GM21737 (cell line): ENCODE measurements around the gene ZNF287.
"Not testable (repeated sequence)": the region's sequence is repeated elsewhere in the genome, so short reads cannot be mapped to it uniquely, and the experiment has no call there.

Source experiments
- ATAC-seq: cut with Tn5 transposase; IDR thresholded peaks from one replicate; pipeline ENCODE4 v1.9.1; 2021; ENCODE audit warnings: mild to moderate bottlenecking, moderate library complexity; ENCODE audit not compliant: unreplicated experiment

ZNF287 gene

DNA sequence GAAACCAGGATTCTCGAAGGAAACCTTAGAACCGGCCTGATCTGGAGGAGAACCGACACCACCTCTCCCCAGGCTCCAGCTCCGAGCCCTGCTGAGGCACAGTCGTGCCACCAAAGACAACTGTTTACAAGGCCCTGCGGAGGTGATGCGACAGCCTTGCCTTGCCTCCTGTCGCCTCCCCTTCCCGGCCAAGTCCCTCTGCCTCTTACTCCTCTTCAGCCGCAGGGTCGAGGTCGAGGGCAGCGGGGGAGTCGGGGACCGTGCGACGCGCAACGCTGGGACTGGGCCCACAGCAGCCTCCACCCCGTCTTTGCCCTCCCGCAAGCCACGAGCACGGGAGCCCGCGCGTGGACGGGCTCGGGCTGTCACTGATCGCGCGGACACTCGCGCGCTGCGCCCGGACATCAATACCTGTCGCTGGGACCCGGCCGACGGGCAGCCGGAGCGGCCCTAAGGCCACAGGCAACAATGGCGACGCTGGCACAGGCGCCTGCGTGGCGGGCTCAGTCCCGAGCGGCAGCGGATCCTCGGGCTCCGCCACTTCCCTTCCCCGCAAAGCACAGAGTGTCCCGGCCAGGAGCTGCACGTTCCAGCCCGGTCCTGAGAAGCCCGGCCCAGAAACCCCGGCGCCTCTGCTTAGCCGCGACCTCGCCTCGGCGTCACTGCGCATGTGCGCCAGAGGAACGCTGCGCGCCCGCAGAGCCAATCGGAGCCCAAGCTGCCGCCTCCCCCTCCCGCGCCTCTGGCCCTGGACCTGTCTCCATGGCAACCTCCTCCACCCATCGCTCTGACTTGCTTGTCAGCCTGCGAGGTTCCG lies at the start of gene ZNF287:
ZNF287 (minus strand) TSS at position 664 of the 817 bp plus-strand sequence. CDS start 1,473 bp downstream, outside the sequence.
- ATAC-seq, result peak; percentile 88

DNA sequence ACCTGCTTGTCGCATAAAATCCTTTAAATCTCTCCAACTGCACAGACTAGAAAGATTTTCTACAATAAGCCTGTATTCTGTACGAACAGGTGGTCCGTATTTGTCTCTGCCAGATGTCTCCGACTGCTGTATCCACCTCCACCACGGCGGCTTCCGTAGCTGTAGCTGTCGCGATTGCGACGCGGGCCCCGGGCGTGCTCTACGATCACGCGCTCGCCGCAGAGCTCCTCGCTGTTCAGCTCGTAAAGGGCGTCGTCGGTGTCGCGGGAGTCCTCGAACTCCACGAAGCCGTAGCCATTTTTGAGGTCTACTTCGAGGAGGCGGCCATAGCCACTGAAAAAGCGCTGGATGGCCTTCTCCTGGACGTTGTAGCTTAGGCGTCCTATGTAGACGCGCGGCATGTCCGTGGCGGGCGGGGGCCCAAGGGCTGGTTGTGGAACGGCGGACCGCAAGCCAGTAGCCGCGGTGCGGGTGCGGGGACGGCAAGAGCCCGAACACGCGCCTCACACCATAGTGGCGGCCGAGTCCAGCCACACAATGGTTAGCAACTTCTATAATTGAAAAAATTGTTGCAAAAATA lies 48.6 kb upstream of the ZNF287 start:
- no peak for ATAC-seq

DNA sequence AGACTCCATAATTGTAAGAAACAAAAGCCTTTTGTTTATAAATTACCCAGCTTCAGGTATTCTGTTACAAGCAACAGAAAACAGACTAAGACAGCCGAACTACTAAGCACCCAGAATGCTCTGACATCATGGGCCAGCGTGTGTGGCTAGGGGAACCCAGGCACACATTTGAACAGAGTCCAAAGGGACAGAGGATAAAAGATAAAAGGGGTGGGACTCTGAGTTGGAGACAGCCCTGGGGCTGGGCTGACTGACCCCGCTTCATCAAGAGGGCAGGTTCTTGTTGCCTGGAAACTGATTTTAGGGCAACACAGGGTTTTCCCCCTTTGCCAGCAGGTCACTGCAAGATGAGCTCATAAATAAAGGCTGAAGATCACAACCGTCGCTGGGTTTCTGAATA lies 30.5 kb upstream of the ZNF287 start:
- no peak for ATAC-seq

DNA sequence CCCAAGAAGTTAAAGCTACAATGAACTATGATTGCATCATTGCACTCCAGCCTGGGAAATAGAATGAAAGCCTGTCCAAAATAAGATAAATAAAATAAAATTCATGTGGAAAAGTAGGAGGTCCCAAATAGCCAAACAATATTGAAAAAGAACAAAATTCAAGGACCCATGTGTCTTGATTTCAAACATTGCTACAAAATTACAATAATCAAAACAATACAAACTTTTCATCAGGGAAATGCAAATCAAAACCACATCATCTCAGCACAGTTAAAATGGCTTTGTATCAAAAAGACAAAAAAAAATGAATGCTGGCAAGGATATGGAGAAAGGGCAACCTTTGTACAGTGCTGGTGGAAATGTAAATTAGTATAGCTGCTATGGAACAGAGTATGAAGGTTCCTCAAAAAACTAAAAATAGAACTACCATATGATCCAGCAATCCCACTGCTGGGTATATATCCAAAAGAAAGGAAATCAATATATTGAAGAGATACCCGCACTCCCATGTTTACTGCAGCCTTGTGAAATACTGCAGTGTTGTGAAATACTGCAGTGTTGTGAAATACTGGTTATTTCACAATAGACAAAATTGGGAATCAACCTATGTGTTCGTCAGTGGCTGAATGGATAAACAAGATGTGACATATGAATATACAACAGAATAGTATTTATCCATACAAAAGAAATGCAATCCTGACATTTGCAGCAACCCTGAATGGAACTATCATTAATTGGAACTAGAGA lies 24.5 kb upstream of the ZNF287 start:
- ATAC-seq, result no peak

GRCh38 chr17:16589097-16589969 lies 20.3 kb upstream of the ZNF287 start:
- ATAC-seq, result peak; percentile 91

DNA sequence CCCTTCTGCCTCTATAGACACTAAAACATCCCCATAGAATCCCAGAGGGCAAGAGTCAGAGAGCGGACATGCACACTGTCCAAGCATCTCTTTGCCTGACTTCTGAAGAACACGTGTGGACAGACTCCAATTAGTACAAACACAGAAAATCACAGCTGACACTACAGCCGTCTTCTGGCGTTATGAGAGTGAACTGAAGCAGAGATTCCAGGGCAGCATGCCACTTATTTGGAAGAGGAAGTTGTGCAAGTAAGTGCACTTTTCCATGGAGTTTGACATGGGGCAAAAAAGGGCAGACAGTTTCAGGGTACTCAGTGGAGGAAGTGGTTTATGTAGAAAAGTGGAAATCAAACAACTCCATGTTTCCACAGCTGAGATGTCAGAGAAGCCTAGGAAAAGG lies 16.8 kb upstream of the ZNF287 start:
- no peak for ATAC-seq

DNA sequence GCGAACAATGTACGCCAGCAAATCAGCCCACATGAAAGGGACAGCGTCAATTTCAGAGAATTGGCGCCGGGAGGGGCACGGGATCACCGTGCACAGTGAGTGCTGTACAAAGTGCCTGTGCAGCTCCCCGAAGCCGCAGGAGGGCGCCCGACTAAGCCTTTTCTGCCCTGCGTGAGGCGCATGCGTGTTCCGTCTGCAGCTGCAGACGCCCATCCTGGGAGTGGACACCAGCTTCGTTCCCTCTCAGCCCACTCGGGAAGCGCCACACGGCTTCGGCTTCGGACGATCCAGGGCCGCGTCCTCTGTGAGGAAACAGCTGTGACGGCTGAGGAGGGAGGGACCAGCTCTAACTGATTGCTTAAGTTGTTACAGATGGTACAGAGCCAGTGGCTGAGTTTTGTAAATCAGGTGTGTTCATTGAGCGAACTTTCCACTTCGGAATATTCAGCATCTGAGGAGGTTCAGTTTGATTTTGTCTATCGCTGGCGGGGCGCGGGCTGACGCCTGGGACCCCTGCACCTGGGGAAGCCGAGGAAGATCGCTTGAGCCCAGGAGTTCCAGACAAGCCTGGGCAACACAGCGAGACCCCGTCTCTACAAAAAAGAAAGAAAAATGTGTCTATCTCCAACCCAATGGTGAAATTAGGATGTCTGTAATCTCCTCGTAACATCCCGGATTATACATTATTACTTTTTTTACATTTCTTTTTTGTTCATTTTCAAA lies 15.4 kb upstream of the ZNF287 start:
- ATAC-seq, result no peak

- ATAC-seq, result no peak
These were observed 14.8 kb upstream of the ZNF287 start for GRCh38 chr17:16583781-16584180.

GRCh38 chr17:16573466-16573865 lies 4.5 kb upstream of the ZNF287 start:
- no peak for ATAC-seq

DNA sequence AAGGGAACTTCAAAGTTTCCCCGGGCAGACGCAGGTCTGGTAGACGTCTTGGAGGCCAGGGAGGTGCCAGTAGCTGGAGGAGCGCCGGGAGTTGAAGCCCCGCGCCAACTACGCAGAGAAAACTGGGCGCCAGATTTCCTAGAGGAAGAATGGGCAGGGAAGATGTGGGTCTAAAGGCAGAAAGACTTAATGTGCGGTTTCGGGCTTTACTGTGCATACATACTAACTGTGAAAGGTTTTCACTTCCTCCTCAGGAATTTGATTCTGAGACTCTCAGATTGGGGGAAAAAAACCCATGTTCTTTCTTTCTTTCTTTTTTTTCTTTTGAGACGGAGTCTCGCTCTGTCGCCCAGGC lies 331 bp upstream of the ZNF287 start:
- ATAC-seq, result no peak

- ATAC-seq, result no peak
These were observed 16.4 kb downstream of the ZNF287 start for GRCh38 chr17:16552637-16553045.

- no peak for ATAC-seq
These were observed 16.9 kb downstream of the ZNF287 start for GRCh38 chr17:16551878-16552636.

- no peak for ATAC-seq
These were observed 31.9 kb downstream of the ZNF287 start for GRCh38 chr17:16537130-16537458.

DNA sequence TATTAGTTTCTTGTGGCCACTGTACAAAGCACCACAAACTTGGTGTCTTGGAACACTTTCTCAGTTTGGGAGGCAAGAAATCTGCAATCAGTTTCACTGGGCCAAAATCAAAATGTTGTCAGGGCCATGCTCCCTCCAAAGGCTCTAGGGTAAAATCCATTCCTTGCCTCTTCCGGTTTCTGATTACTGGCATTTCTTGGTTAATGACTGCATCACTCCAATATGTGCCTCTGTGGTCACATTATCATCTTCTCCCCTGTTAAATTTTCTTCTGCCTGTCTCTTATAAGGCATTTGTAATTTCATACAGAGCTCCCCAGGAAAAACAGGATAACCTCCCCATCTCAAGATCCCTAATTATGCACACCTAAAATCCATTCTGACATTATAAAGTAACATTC lies 34.8 kb downstream of the ZNF287 start:
- no peak for ATAC-seq

DNA sequence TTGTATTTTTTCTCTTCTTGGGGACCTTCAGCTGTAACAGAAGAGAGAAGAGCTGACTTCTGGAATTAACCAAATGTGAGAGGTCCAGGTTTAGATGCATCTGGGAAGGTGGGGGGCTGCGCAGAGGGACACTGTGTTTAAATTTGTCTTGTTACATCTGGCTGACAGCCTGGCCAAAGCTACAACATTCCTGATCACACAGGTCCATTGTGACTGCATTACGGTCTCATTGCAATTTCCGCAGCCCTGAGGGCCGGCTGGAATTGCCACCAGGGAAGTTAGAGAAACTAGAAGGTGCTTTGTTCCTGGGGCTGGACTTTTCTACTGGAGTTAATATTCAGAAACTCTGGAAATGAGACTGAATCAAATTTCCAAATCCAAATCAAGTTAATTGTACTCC lies 39.1 kb downstream of the ZNF287 start:
- no peak for ATAC-seq

DNA sequence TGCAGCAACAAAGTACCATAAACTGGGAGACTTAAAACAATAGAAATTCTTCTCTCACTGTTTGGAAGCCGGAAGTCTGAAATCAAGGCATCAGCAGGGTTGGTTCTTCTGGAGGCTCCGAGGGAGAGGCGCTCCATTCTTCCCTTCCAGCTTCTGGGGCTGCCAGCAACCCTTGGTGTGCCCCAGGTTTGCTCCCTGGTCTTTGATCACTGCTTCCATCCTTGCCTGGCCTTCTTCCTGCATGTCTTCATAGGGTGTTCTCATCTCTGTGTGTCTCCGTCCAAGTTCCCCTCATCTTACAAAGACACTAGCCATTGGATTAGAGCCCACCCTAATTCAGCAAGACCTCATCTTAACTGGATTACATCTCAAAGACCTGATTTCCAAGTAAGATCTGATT lies 41.7 kb downstream of the ZNF287 start:
- no peak for ATAC-seq

GRCh38 chr17:16525556-16525955 lies 43.4 kb downstream of the ZNF287 start:
- not testable (repeated sequence) for ATAC-seq

DNA sequence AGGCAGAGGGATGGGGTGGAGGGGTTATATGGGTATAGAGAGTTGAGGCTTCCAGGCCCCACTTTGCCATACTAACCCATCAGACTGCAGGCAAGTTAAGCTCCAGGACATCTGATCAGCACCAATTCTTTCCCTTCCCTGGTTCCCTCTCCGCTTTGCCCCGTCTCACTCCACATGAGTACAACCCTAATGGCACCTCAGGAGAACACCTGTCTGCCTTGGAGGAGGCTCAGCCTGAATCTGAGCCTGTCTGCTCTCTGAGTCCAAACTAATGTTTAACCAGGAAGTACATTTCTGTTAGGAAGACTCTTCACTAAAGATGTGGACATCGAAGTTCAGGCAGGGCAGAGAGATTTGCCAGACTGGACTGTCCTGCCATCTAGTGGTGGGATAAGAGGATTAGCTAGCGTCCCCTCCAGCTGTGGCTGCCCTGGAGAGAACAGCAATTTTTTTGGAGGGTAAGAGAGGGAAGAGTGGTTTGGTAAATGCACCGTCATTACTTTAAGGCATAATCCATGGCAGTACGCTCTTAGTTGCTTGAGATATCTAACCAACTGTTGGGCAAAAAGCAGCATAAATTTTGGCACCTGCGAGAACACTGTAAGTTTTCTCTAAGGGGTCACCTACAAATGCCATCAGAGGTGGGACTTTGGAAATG lies 47.8 kb downstream of the ZNF287 start:
- ATAC-seq, result peak; percentile 80

- no peak for ATAC-seq
These were observed 50.0 kb downstream of the ZNF287 start for GRCh38 chr17:16519021-16519420.
